ENCODE results near the gene SLC26A9. TPM values are rescaled to one million over a fixed set of nuclear protein-coding genes. Genes with fewer than 3 reads are reported as not detected.

Gene SLC26A9
- total and polyA plus RNA-seq, 2 experiments from 2014 or later, result not detected

DNA sequence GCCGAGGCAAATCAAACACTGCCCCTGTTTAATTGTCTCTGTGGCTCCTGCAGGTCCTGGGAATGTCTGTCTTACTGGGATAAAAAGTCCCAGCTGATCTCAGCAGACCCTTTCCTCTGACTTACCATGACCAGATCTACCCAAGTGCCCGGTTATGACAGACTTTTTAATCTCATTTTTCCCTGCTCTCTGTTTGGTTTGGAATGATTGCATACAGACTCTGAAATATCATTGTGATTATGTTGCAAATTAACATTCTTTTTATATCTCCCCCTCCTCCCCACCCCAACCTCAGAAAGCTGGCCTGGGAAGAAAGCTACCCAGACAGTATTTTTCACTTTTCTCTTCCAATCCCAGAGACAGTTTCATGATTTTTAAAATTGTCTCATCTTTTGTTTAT is 43.6 kb upstream of the SLC26A9 start:
- no peaks in the 10 kb centered on the region for H3K36me3 Mint-ChIP-seq (ENCODE audit: low read depth)
- Histone ChIP-seq H3K4me3 (no peak overlapping the region), H3K4me1 (ENCODE audit: insufficient read depth) (no peaks in the 10 kb centered on the region), H3K9me2 (ENCODE audit: insufficient read depth) (no peaks in the 10 kb centered on the region; the same call in 1 of the 2 replicates), H3F3A (replicated peaks; ENCODE audit: low read depth) (no peaks in the 10 kb centered on the region), H3K27me3 (ENCODE audit: insufficient read depth) (no peaks in the 10 kb centered on the region), H3K79me2 (replicated peaks; ENCODE audit: insufficient read depth) (no peaks in the 10 kb centered on the region), H3K27ac (ENCODE audit: low read depth) (no peak overlapping the region), H4K20me1 (replicated peaks; ENCODE audit: insufficient read depth) (no peaks in the 10 kb centered on the region; the same call in 1 of the 2 replicates), H3K36me3 (ENCODE audit: insufficient read depth) (no peaks in the 10 kb centered on the region), H3K4me2 (no peak overlapping the region), H2AFZ (no peak overlapping the region)
- no peaks in the 10 kb centered on the region for H3K4me1 Mint-ChIP-seq
- no peak overlapping the region for H3K4me3 Mint-ChIP-seq
- DNase-seq (ENCODE audit: low spot score) (no peak), ATAC-seq (no peak)
- H3K9me3 Mint-ChIP-seq, result peaks cover 3% of the 10 kb centered on the region; the same call in 2 of the 3 replicates
- no peak overlapping the region for H3K27ac Mint-ChIP-seq
- peaks cover 9% of the 10 kb centered on the region for H3K27me3 Mint-ChIP-seq (ENCODE audit: insufficient read depth, low read depth, poor library complexity)
- TF ChIP-seq ZNF114 (CRISPR knock-in tag; IDR thresholded peaks at IDR 0.05), result no peak
- TF ChIP-seq, protein P1, sequence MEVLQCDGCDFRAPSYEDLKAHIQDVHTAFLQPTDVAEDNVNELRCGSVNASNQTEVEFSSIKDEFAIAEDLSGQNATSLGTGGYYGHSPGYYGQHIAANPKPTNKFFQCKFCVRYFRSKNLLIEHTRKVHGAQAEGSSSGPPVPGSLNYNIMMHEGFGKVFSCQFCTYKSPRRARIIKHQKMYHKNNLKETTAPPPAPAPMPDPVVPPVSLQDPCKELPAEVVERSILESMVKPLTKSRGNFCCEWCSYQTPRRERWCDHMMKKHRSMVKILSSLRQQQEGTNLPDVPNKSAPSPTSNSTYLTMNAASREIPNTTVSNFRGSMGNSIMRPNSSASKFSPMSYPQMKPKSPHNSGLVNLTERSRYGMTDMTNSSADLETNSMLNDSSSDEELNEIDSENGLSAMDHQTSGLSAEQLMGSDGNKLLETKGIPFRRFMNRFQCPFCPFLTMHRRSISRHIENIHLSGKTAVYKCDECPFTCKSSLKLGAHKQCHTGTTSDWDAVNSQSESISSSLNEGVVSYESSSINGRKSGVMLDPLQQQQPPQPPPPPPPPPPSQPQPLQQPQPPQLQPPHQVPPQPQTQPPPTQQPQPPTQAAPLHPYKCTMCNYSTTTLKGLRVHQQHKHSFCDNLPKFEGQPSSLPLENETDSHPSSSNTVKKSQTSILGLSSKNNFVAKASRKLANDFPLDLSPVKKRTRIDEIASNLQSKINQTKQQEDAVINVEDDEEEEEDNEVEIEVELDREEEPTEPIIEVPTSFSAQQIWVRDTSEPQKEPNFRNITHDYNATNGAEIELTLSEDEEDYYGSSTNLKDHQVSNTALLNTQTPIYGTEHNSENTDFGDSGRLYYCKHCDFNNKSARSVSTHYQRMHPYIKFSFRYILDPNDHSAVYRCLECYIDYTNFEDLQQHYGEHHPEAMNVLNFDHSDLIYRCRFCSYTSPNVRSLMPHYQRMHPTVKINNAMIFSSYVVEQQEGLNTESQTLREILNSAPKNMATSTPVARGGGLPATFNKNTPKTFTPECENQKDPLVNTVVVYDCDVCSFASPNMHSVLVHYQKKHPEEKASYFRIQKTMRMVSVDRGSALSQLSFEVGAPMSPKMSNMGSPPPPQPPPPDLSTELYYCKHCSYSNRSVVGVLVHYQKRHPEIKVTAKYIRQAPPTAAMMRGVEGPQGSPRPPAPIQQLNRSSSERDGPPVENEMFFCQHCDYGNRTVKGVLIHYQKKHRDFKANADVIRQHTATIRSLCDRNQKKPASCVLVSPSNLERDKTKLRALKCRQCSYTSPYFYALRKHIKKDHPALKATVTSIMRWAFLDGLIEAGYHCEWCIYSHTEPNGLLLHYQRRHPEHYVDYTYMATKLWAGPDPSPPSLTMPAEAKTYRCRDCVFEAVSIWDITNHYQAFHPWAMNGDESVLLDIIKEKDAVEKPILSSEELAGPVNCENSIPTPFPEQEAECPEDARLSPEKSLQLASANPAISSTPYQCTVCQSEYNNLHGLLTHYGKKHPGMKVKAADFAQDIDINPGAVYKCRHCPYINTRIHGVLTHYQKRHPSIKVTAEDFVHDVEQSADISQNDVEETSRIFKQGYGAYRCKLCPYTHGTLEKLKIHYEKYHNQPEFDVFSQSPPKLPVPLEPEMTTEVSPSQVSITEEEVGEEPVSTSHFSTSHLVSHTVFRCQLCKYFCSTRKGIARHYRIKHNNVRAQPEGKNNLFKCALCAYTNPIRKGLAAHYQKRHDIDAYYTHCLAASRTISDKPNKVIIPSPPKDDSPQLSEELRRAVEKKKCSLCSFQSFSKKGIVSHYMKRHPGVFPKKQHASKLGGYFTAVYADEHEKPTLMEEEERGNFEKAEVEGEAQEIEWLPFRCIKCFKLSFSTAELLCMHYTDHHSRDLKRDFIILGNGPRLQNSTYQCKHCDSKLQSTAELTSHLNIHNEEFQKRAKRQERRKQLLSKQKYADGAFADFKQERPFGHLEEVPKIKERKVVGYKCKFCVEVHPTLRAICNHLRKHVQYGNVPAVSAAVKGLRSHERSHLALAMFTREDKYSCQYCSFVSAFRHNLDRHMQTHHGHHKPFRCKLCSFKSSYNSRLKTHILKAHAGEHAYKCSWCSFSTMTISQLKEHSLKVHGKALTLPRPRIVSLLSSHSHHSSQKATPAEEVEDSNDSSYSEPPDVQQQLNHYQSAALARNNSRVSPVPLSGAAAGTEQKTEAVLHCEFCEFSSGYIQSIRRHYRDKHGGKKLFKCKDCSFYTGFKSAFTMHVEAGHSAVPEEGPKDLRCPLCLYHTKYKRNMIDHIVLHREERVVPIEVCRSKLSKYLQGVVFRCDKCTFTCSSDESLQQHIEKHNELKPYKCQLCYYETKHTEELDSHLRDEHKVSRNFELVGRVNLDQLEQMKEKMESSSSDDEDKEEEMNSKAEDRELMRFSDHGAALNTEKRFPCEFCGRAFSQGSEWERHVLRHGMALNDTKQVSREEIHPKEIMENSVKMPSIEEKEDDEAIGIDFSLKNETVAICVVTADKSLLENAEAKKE (CRISPR knock-in tag; IDR thresholded peaks at IDR 0.05), result no peak
- no peak for TF ChIP-seq ZNF331 (CRISPR knock-in tag; IDR thresholded peaks at IDR 0.05; ENCODE audit: low read depth)
- TF ChIP-seq NANOG (IDR thresholded peaks at IDR 0.05; ENCODE audit: borderline replicate concordance), result no peak
- no peak for TF ChIP-seq STAT1 (IDR thresholded peaks at IDR 0.05; ENCODE audit: unreplicated experiment)
- no peak for TF ChIP-seq JUNB (IDR thresholded peaks at IDR 0.05; ENCODE audit: unreplicated experiment)
- no peak for TF ChIP-seq POLR2AphosphoS5 (IDR thresholded peaks at IDR 0.05; ENCODE audit: low read depth)
- TF ChIP-seq EZH2 (IDR thresholded peaks at IDR 0.05; ENCODE audit: low read depth, unreplicated experiment), result no peak

Measured in GM23338 (cell line).